ENCODE measurements around the gene FAP. TPM values are rescaled to one million over a fixed set of nuclear protein-coding genes. Genes with fewer than 3 reads are reported as not detected.

The FAP gene
- total and polyA plus RNA-seq, 2 donors (not counting 1 experiment from before 2014, with no cell fraction given) = not detected

- CTCF ChIA-PET = interaction anchor here (1.7 kb wide), 1 partner anchor 9 kb away, joined by 9 read pairs; no protein-coding TSS in a partner anchor
- Histone ChIP-seq H3K9me3 (ENCODE audit: control extremely low read depth in 1 of 3, control insufficient read depth in 2 of 3, insufficient read depth in 1 of 3, low read length in 2 of 3) (no peaks in the 10 kb centered on the region), H3K9ac (ENCODE audit: low read length) (no peak overlapping the region), H3K4me2 (replicated peaks; ENCODE audit: low read depth, low read length, poor library complexity, severe bottlenecking) (no peak overlapping the region), H4K20me1 (ENCODE audit: control insufficient read depth, insufficient read depth, low read length, poor library complexity, severe bottlenecking) (no peaks in the 10 kb centered on the region), H3K27me3 (replicated peaks in 1 of 4; ENCODE audit: control extremely low read depth in 1 of 4, control insufficient read depth in 3 of 4, insufficient read depth in 4 of 4, low read length in 3 of 4) (peaks cover 0 to 3% (median under 1%) of the 10 kb centered on the region in 4 experiments), H3K36me3 (replicated peaks in 1 of 2; ENCODE audit: control extremely low read depth in 1 of 2, control insufficient read depth in 1 of 2, extremely low read depth in 1 of 2, insufficient read depth in 2 of 2, low read length in 1 of 2) (no peaks in the 10 kb centered on the region), H3K4me3 (ENCODE audit: control extremely low read depth in 1 of 5, extremely low read depth in 1 of 5, insufficient read depth in 1 of 5, low read depth in 2 of 5, low read length in 4 of 5) (no peak overlapping the region), H3K27ac (ENCODE audit: low read length in 2 of 2) (no peak overlapping the region), H3K79me2 (ENCODE audit: control insufficient read depth, insufficient read depth, low read length) (no peaks in the 10 kb centered on the region), H3K4me1 (ENCODE audit: control insufficient read depth in 2 of 2, insufficient read depth in 2 of 2, low read length in 2 of 2) (no peaks in the 10 kb centered on the region), H2AFZ (ENCODE audit: insufficient read depth, low read depth, low read length, poor library complexity, severe bottlenecking) (no peak overlapping the region)
- POLR2A ChIA-PET = no interaction called here
- Mint-ChIP-seq H3K27ac (no peak overlapping the region), H3K9me3 (ENCODE audit: insufficient read depth) (no peaks in the 10 kb centered on the region), H3K4me1 (no peaks in the 10 kb centered on the region), H3K4me3 (no peak overlapping the region), H3K27me3 (peaks cover 25% of the 10 kb centered on the region)
- DNase-seq (no peak), ATAC-seq (ENCODE audit: low read depth) (no peak)
- intact Hi-C loops (cut with micrococcal nuclease) = no loop called here
- 93% methylated on average over 3 of the region's 4 CpGs for WGBS (ENCODE audit: insufficient coverage)
- TF ChIP-seq EZH2 (IDR thresholded peaks at IDR 0.05; ENCODE audit: borderline replicate concordance, insufficient read depth, low read depth, low read length, poor library complexity, severe bottlenecking) = no peak
- TF ChIP-seq CTCF (IDR thresholded peaks at IDR 0.05) = no peak
Observed at GRCh38 chr2:162143969-162144368, 99.3 kb downstream of the FAP start.

- no peak for TF ChIP-seq EZH2 (IDR thresholded peaks at IDR 0.05; ENCODE audit: borderline replicate concordance, insufficient read depth, low read depth, low read length, poor library complexity, severe bottlenecking)
- no peak for TF ChIP-seq CTCF (IDR thresholded peaks at IDR 0.05)
- intact Hi-C loops (cut with micrococcal nuclease) = no loop called here
- POLR2A ChIA-PET = no interaction called here
- Histone ChIP-seq H3K27me3 (replicated peaks in 1 of 4; ENCODE audit: control extremely low read depth in 1 of 4, control insufficient read depth in 3 of 4, insufficient read depth in 4 of 4, low read length in 3 of 4) (peaks cover 0 to 12% (median 0%) of the 10 kb centered on the region in 4 experiments), H2AFZ (ENCODE audit: insufficient read depth, low read depth, low read length, poor library complexity, severe bottlenecking) (no peak overlapping the region), H3K4me1 (ENCODE audit: control insufficient read depth in 2 of 2, insufficient read depth in 2 of 2, low read length in 2 of 2) (no peaks in the 10 kb centered on the region), H3K79me2 (ENCODE audit: control insufficient read depth, insufficient read depth, low read length) (no peaks in the 10 kb centered on the region), H3K36me3 (replicated peaks in 1 of 2; ENCODE audit: control extremely low read depth in 1 of 2, control insufficient read depth in 1 of 2, extremely low read depth in 1 of 2, insufficient read depth in 2 of 2, low read length in 1 of 2) (no peaks in the 10 kb centered on the region), H3K4me2 (replicated peaks; ENCODE audit: low read depth, low read length, poor library complexity, severe bottlenecking) (no peak overlapping the region), H3K4me3 (ENCODE audit: control extremely low read depth in 1 of 5, extremely low read depth in 1 of 5, insufficient read depth in 1 of 5, low read depth in 2 of 5, low read length in 4 of 5) (no peak overlapping the region), H3K9me3 (ENCODE audit: control extremely low read depth in 1 of 3, control insufficient read depth in 2 of 3, insufficient read depth in 1 of 3, low read length in 2 of 3) (no peaks in the 10 kb centered on the region), H4K20me1 (ENCODE audit: control insufficient read depth, insufficient read depth, low read length, poor library complexity, severe bottlenecking) (no peaks in the 10 kb centered on the region), H3K9ac (ENCODE audit: low read length) (no peak overlapping the region), H3K27ac (ENCODE audit: low read length in 2 of 2) (no peak overlapping the region)
- DNase-seq (no peak), ATAC-seq (ENCODE audit: low read depth) (no peak)
- CTCF ChIA-PET = interaction anchor here (2.0 kb wide), 1 partner anchor 13 kb away, joined by 6 read pairs; no protein-coding TSS in a partner anchor
- Mint-ChIP-seq H3K4me3 (no peak overlapping the region), H3K27me3 (peaks cover 16% of the 10 kb centered on the region), H3K27ac (no peak overlapping the region), H3K9me3 (ENCODE audit: insufficient read depth) (no peaks in the 10 kb centered on the region), H3K4me1 (no peaks in the 10 kb centered on the region)
Observed at GRCh38 chr2:162138310-162138709, 104.9 kb downstream of the FAP start.
